Upper lobe of left lung (tissue), 4 donors: ENCODE measurements around the gene ADAM19.

Source experiments
- CTCF ChIP-seq, 6 experiments: fragments of 450-650 bp in 4 of 6; fragments of 200-600 bp in 2 of 6; sonication (generic) in 2 of 6; IDR thresholded peaks; one replicate each; pipeline ENCODE4 v1.5.1; 2016 to 2019; ENCODE audit warnings: antibody characterized with exemption in 6 of 6
- EP300 ChIP-seq, 4 donors: sonication (generic); formaldehyde crosslinking; IDR thresholded peaks; one replicate each; pipeline ENCODE4 v1.5.1; 2017; ENCODE audit warnings: antibody characterized with exemption in 4 of 4, control low read depth in 2 of 4
- POLR2A ChIP-seq, 4 donors: fragments of 450-650 bp; IDR thresholded peaks; one replicate each; pipeline ENCODE4 v1.5.1; 2016 to 2017; ENCODE audit warnings: antibody characterized with exemption in 4 of 4, mild to moderate bottlenecking in 2 of 4
- POLR2AphosphoS5 ChIP-seq, 2 donors: sonication (generic); formaldehyde crosslinking; IDR thresholded peaks; one replicate each; pipeline ENCODE4 v1.5.1; 2017; ENCODE audit warnings: antibody characterized with exemption in 2 of 2

- TF ChIP-seq CTCF (IDR thresholded peaks at IDR 0.05) = no peak
- no peak for TF ChIP-seq POLR2A (IDR thresholded peaks at IDR 0.05)
- TF ChIP-seq EP300 (IDR thresholded peaks at IDR 0.05) = no peak
- no peak for TF ChIP-seq POLR2AphosphoS5 (IDR thresholded peaks at IDR 0.05)
These were observed 38.0 kb upstream of the ADAM19 start for GRCh38 chr5:157613385-157614245.
